ENCODE results near the gene NUTF2. TPM values are rescaled to one million over a fixed set of nuclear protein-coding genes. Genes with fewer than 3 reads are reported as not detected.
A peak's percentile ranks its signal among the peaks of the same experiment; 100 is the strongest.
"Not testable (repeated sequence)": the region's sequence is repeated elsewhere in the genome, so short reads cannot be mapped to it uniquely, and the experiment has no call there.

The NUTF2 gene
- total RNA-seq, 1 donor from 2014 or later = 177 TPM

DNA sequence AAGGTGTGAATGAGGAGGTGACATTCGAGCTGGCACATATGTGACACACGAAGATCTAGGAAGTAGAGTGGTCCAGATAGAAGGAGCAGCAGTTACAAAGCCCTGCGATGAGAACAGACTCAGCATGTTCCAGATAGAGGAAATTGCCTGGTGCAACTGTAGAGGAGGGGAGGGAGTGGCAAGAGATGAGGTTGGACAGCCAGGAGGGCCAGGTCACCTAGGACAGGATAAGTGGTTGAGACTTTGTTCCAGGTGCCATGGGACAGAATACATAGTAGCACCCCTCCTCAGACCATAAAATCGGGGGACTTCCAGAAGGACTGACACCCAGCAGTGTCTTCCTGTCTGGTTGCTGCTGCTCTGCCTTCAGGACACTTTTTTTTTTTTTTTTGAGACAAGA is 11.8 kb downstream of the NUTF2 start:
- no peaks in the 10 kb centered on the region for H3K9me3 Mint-ChIP-seq
- no peak overlapping the region for H3K4me3 Mint-ChIP-seq (ENCODE audit: low read depth)
- H3K27ac Mint-ChIP-seq = peak overlapping the region; percentile 45
- intact Hi-C loops (cut with micrococcal nuclease) = no loop called here
- no peaks in the 10 kb centered on the region for H3K27me3 Mint-ChIP-seq (ENCODE audit: low read depth)
- peaks cover 17% of the 10 kb centered on the region for H3K36me3 Mint-ChIP-seq (ENCODE audit: low read depth)
- peaks cover 8% of the 10 kb centered on the region for H3K4me1 Mint-ChIP-seq (ENCODE audit: low read depth)
- DNase-seq (ENCODE audit: low spot score) = no peak

DNA sequence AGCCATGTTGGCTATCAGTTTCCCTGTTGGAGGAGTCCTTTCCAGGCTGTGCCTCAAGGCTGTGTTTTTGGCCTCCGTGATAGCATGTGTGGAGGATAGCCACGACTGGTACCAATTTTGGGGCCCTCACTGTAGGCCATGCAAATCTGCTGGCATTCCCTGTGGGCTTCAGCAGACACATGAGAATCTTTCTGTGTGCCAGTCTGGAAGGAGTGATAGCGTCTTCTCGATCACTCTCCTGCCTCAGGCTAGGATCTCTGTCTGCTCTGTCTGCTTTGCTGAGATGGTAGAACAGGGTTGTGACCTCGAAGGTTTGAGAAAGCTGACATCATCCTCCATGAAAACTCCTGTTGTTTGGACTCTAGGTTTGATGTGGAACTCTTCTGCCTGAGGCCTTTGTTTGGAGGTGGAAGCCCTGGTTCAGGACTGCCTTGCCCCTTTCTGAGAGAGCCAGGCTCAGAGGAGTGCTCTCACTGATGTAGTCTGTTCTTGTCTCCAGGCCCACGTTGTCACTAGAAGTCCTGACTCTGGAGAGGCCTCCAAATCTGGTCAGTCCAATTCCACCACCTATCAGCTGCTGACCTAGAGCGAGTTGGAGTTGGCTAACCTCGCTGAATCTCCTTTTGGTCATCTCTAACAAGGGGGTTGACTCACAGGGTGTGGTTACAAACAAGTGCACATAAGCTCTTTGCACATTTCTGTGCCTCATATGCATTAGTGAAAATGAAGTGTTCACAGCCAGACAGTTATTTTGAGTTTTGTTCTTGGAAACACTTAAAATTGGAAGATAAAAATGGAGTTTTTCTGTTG is 14.1 kb downstream of the NUTF2 start:
- H3K9me3 Mint-ChIP-seq = no peaks in the 10 kb centered on the region
- no peak overlapping the region for H3K27ac Mint-ChIP-seq

DNA sequence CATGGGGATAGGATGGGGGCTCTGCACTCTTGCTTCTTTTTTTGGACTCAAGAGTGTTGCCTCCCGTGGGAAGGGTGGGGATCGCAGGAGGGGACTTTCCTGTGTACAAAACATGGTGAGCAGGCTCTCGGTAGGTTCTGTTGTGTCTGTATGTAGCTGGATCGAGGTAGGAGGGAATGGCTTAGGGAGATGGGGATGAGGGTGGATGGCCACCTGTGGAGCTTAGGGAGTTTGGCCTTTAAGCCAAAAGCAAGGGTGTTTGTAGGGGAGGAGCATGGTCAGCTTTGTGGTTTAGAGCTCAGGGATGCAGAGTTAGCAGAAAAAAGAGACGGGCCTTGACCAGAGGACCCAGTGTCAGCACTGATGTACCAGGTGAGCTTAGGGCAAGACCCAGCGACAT is 15.1 kb downstream of the NUTF2 start:
- Mint-ChIP-seq H3K27ac (no peak overlapping the region), H3K4me1 (ENCODE audit: low read depth) (peaks cover 8% of the 10 kb centered on the region), H3K9me3 (no peaks in the 10 kb centered on the region)

More for the DNA sequence above, 14.1 kb downstream of the NUTF2 start:
- no peak for DNase-seq (ENCODE audit: low spot score)
- no peak overlapping the region for H3K4me3 Mint-ChIP-seq (ENCODE audit: low read depth)
- no peaks in the 10 kb centered on the region for H3K27me3 Mint-ChIP-seq (ENCODE audit: low read depth)
- intact Hi-C loops (cut with micrococcal nuclease) = no loop called here
- H3K4me1 Mint-ChIP-seq (ENCODE audit: low read depth) = peaks cover 8% of the 10 kb centered on the region
- H3K36me3 Mint-ChIP-seq (ENCODE audit: low read depth) = peaks cover 24% of the 10 kb centered on the region

DNA sequence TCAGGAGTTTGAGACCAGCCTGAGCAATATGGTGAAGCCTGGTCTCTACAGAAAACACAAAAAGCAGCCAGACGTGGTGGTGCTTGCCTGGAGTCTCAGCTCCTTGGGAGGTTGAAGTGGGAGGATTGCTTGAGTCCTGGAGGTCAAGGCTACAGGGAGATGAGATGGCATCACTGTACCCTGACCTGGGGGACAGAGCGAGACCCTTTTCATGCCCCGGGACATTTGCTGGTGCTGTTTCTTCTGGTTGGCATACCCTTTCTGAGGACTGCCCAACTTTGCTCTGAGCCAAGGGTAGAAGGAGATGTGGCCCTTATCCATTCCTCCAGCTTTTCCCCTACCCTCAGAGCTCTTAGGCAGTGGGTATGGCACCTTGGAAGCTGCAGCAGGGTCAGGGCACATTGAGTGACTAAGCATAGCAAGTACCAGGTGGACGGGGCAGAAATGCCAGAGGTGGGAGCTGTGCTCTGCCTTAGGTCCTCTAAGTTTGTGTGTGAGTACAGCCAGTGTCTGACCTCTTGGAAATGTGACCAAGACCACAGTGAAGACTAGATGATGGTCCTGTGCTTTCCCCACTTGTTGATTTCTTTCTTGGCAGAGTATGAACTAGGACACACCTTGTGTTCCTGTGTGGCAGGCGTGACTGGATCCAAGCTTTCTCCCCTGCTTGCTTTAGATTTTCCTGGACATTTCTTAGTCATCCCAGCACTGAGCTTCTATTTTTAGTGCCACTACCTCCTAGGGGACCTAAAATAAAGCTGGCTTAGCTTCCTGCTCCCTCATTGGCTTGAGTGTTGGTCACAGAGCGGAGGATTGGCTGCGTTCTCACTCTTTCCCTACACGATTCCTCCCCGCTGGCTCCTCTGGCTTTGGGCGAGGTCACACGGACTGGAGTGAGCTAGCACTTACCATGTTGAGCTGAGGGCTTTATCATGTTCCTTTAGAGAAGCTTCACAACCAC is 16.2 kb downstream of the NUTF2 start:
- Mint-ChIP-seq H3K27ac (no peak overlapping the region), H3K9me3 (no peaks in the 10 kb centered on the region), H3K27me3 (ENCODE audit: low read depth) (no peaks in the 10 kb centered on the region), H3K36me3 (ENCODE audit: low read depth) (peaks cover 27% of the 10 kb centered on the region), H3K4me3 (ENCODE audit: low read depth) (no peak overlapping the region), H3K4me1 (ENCODE audit: low read depth) (peaks cover 2% of the 10 kb centered on the region)
- DNase-seq (ENCODE audit: low spot score) = no peak
- intact Hi-C loops (cut with micrococcal nuclease) = no loop called here

More for the DNA sequence above, 15.1 kb downstream of the NUTF2 start:
- intact Hi-C loops (cut with micrococcal nuclease) = no loop called here
- Mint-ChIP-seq H3K36me3 (ENCODE audit: low read depth) (peaks cover 26% of the 10 kb centered on the region), H3K27me3 (ENCODE audit: low read depth) (no peaks in the 10 kb centered on the region), H3K4me3 (ENCODE audit: low read depth) (no peak overlapping the region)
- DNase-seq (ENCODE audit: low spot score) = no peak

DNA sequence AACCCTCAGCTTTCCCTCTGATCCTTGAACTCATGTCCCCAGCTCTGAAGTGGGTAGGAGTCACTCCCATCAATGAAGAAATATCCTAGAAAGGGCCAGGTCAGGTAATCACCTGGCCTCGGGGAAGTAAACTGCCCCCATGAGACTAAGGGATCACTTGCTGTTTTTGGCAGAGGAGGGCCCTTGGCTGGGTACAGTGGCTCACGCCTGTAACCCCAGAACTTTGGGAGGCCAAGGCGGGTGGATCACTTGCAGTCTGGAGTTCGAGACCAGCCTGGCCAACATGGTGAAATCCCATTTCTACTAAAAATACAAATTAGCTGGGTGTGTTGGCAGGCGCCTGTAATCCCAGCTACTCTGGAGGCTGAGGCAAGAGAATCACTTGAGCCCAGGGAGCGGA is 17.3 kb downstream of the NUTF2 start:
- H3K4me1 Mint-ChIP-seq (ENCODE audit: low read depth); H3K4me3 Mint-ChIP-seq (ENCODE audit: low read depth); H3K27me3 Mint-ChIP-seq (ENCODE audit: low read depth); H3K9me3 Mint-ChIP-seq; H3K27ac Mint-ChIP-seq; intact Hi-C loops (cut with micrococcal nuclease); DNase-seq (ENCODE audit: low spot score): not testable (repeated sequence)
- peaks cover 27% of the 10 kb centered on the region for H3K36me3 Mint-ChIP-seq (ENCODE audit: low read depth)

DNA sequence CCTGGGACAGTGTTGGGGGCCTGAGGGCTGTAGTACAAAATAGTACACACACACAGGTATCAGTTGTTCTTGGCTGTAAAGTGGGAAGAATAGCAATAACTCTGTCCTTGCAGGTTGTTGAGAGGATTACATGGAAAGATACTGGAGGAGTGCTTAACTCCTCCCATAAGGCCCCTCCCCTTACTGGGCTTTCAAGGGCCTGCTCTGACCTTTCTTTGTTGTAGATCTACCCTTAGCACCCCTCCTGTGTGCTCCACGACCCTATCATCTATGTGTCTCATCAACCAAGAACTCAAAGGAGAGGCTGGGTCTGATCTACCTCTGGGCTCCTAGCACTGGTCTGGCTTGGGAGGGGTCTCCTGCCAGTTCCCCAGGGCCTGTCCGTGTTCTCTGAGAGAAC is 17.9 kb downstream of the NUTF2 start:
- Mint-ChIP-seq H3K9me3 (no peaks in the 10 kb centered on the region), H3K36me3 (ENCODE audit: low read depth) (peaks cover 27% of the 10 kb centered on the region), H3K27me3 (ENCODE audit: low read depth) (no peaks in the 10 kb centered on the region), H3K4me3 (ENCODE audit: low read depth) (no peak overlapping the region), H3K27ac (no peak overlapping the region), H3K4me1 (ENCODE audit: low read depth) (peaks cover 2% of the 10 kb centered on the region)
- intact Hi-C loops (cut with micrococcal nuclease) = no loop called here
- no peak for DNase-seq (ENCODE audit: low spot score)

DNA sequence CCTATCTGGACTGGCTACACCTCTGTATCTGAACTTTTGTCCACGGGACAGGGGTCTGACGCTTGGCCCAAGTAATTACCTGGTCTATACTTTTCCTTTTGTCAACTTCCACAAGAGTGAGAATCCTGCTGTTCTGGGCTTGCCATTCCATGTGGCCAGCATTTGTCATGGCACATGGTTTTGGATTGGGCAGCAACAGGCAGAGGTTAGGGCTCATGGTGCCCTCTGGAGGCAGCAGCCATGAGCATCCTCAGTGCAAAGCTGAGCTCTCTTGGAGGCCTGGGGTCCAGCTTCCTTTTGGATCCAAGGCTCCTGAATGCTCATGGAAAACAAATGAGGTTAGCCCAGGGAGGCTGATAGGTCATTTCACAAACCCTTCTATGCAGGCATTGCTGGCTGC is 18.6 kb downstream of the NUTF2 start:
- Mint-ChIP-seq H3K4me3 (ENCODE audit: low read depth) (no peak overlapping the region), H3K9me3 (no peaks in the 10 kb centered on the region), H3K27ac (no peak overlapping the region), H3K36me3 (ENCODE audit: low read depth) (peaks cover 33% of the 10 kb centered on the region), H3K4me1 (ENCODE audit: low read depth) (peaks cover 2% of the 10 kb centered on the region), H3K27me3 (ENCODE audit: low read depth) (no peaks in the 10 kb centered on the region)
- intact Hi-C loops (cut with micrococcal nuclease) = loop anchor here (1.0 kb wide), 1 partner anchor 49 kb away; no protein-coding TSS in a partner anchor
- DNase-seq (ENCODE audit: low spot score) = no peak

DNA sequence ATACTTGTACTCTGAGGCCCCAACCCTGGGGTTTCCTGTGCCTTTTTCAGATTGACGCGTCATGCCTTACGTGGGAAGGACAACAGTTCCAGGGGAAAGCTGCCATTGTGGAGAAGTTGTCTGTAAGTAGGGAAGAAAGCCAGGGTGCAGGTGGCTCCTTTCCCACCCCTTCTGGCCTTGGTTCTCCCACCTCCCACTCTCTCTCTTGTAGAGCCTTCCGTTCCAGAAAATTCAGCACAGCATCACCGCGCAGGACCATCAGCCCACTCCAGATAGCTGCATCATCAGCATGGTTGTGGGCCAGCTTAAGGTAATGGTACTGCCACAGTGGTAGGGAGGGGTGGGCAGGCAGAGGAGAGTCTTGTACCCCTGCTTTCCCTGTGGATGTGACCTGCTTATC is 21.6 kb downstream of the NUTF2 start:
- intact Hi-C loops (cut with micrococcal nuclease) = no loop called here
- H3K4me3 Mint-ChIP-seq (ENCODE audit: low read depth) = no peak overlapping the region
- H3K9me3 Mint-ChIP-seq = no peaks in the 10 kb centered on the region
- H3K4me1 Mint-ChIP-seq (ENCODE audit: low read depth) = peaks cover 3% of the 10 kb centered on the region
- no peaks in the 10 kb centered on the region for H3K27me3 Mint-ChIP-seq (ENCODE audit: low read depth)
- no peak overlapping the region for H3K27ac Mint-ChIP-seq
- DNase-seq (ENCODE audit: low spot score) = no peak
- H3K36me3 Mint-ChIP-seq (ENCODE audit: low read depth) = peaks cover 30% of the 10 kb centered on the region

DNA sequence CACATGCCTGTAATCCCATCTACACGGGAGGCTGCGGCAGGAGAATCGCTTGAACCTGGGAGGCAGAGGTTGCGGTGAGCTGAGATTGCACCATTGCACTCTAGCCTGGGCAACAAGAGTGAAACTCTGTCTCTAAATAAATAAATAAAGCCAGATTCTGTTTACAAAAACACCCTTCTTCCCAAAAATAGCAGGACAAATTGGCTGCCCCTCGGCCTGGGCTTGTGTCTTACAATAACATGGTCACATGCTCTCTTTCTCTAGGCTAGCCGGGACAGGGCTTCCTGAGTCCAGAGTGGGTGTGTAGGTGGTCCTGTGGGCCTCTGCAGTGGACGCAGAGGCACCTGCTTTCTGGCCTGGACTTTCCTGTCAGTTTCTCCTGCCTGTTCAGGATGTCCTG is 22.9 kb downstream of the NUTF2 start:
- peaks cover 13% of the 10 kb centered on the region for H3K4me1 Mint-ChIP-seq (ENCODE audit: low read depth)
- DNase-seq (ENCODE audit: low spot score) = no peak
- H3K27me3 Mint-ChIP-seq (ENCODE audit: low read depth) = no peaks in the 10 kb centered on the region
- H3K36me3 Mint-ChIP-seq (ENCODE audit: low read depth) = peaks cover 28% of the 10 kb centered on the region
- intact Hi-C loops (cut with micrococcal nuclease) = no loop called here
- H3K9me3 Mint-ChIP-seq = no peaks in the 10 kb centered on the region
- no peak overlapping the region for H3K27ac Mint-ChIP-seq
- H3K4me3 Mint-ChIP-seq (ENCODE audit: low read depth) = no peak overlapping the region

DNA sequence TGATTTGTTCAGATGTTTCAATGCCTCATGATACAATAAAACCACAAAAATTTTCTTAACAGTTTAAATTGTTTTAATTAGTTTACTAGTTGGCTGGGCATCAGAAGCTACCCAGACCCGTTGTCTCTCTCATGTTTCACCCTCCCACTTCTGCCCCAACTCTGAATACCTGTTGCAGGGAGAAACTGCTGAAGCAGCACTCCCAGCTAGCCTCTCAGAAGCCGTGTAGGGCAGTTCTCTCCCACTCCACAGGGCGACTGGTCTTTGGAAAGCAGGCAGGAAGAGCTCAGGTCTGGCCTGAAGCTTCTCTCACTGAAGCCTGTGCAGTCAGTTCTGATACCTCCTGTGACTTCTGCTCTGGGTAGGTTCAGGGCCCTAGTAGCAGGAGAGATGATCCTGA is 24.5 kb downstream of the NUTF2 start:
- Mint-ChIP-seq H3K4me3 (ENCODE audit: low read depth) (no peak overlapping the region), H3K9me3 (no peaks in the 10 kb centered on the region), H3K4me1 (ENCODE audit: low read depth) (peaks cover 21% of the 10 kb centered on the region), H3K27ac (no peak overlapping the region), H3K27me3 (ENCODE audit: low read depth) (no peaks in the 10 kb centered on the region), H3K36me3 (ENCODE audit: low read depth) (peaks cover 25% of the 10 kb centered on the region)
- no peak for DNase-seq (ENCODE audit: low spot score)
- intact Hi-C loops (cut with micrococcal nuclease) = no loop called here

DNA sequence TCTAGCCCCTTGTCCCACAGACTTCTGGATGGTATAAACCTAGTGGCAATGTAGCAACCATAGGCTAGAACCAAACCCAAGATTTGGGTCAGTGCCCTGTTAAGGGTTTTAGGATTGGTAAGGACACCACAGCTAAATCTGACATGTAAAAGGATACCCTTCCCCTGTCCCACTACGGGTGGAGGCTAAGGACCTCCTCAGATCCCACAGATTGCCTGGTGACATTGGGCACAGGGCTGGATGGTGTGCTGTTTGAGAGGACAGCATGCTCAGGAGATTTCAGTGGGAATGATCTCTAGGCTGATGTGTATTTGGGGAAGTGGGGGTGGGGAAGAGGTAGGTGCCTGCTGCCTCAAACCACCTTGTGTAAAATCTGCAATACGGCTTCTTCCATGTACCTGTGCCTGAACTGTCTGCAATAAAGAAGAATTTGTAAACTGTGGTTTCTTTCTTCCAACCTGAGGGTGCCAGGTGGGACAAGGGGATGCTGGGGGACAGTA is 25.4 kb downstream of the NUTF2 start:
- Mint-ChIP-seq H3K27ac (peak overlapping the region; percentile 75), H3K27me3 (ENCODE audit: low read depth) (no peaks in the 10 kb centered on the region), H3K4me3 (ENCODE audit: low read depth) (peak overlapping the region; percentile 83), H3K4me1 (ENCODE audit: low read depth) (peaks cover 21% of the 10 kb centered on the region), H3K36me3 (ENCODE audit: low read depth) (peaks cover 29% of the 10 kb centered on the region), H3K9me3 (no peaks in the 10 kb centered on the region)
- DNase-seq (ENCODE audit: low spot score) = no peak
- intact Hi-C loops (cut with micrococcal nuclease) = loop anchor here (1.0 to 2.0 kb wide), 2 partner anchors 25 to 55 kb away; partner anchors contain the start of gene CENPT

DNA sequence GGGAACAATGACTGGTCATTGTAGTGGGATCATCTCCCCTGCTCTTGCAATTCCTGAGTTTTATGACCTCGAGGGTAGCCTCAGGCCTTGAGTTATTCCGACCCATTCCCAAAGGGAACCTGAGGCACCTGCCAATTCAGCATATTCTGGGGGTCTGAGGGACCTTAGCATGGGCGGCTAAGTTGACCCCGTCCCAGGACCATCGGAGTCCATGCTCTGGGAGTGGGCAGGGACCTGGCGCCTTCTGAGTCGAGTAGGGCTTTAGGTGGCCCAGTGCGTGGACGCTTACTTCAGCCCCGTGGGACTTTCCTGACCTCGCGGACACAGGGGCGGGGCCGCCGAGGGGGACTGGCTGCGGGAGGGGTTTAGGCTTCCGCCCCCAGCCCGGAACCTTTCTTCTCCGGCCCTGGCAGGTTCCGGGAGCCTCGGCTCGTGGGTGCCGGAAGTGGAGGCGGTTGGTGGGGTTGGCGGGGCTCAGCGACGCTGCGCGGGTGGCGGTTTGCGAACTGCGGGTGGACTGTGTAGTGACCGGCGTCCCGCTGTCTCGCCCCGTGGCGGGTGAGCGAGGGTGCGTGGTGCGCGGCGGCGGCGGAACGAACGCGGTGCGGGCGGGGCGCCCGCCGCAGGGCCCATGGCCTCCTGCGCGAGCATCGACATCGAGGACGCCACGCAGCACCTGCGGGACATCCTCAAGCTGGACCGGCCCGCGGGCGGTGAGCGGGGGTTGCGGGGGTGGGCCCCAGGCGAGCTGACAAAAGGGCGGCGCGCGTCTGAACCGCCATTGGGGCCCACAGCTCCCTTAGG is 26.1 kb downstream of the NUTF2 start, which contains the start of gene EDC4:
TSS of gene EDC4 (plus strand) at position 422 of the 804 bp plus-strand sequence. CDS start at position 632, 210 bp downstream.
- H3K9me3 Mint-ChIP-seq = no peaks in the 10 kb centered on the region
- peak within 1 kb of the TSS; percentile 89 for H3K27ac Mint-ChIP-seq
- no peaks in the 10 kb centered on the region for H3K27me3 Mint-ChIP-seq (ENCODE audit: low read depth)
- peaks cover 21% of the 10 kb centered on the region for H3K4me1 Mint-ChIP-seq (ENCODE audit: low read depth)
- peak within 1 kb of the TSS; percentile 83 for H3K4me3 Mint-ChIP-seq (ENCODE audit: low read depth)
- DNase-seq (ENCODE audit: low spot score) = peak; percentile 85
- intact Hi-C loops (cut with micrococcal nuclease) = loop anchor here (1.0 to 2.0 kb wide), 2 partner anchors 26 to 56 kb away; partner anchors contain the start of gene CENPT
- H3K36me3 Mint-ChIP-seq (ENCODE audit: low read depth) = peaks cover 35% of the 10 kb centered on the region
